ENCODE data around the gene TIMP3. TPM values are rescaled to one million over a fixed set of nuclear protein-coding genes. Genes with fewer than 3 reads are reported as not detected.
A peak's percentile ranks its signal among the peaks of the same experiment; 100 is the strongest.

The TIMP3 gene
- total RNA-seq, 1 experiment from 2014 or later: 12.3 TPM

GRCh38 chr22:32879550-32879949 lies 78.0 kb downstream of the TIMP3 start:
- H3K27ac Mint-ChIP-seq (ENCODE audit: unreplicated experiment): no peak overlapping the region
- CTCF ChIA-PET: no interaction called here
- BruUV-seq (replicated peaks): no TSS peak

GRCh38 chr22:32880061-32880460 lies 78.6 kb downstream of the TIMP3 start:
- Mint-ChIP-seq H3K27me3 (ENCODE audit: unreplicated experiment) (peaks cover 91% of the 10 kb centered on the region), H3K36me3 (ENCODE audit: insufficient read depth, unreplicated experiment) (no peaks in the 10 kb centered on the region), H3K27ac (ENCODE audit: unreplicated experiment) (no peak overlapping the region), H3K4me3 (ENCODE audit: low read depth, unreplicated experiment) (no peak overlapping the region), H3K9me3 (ENCODE audit: low read depth, unreplicated experiment) (no peaks in the 10 kb centered on the region), H3K4me1 (ENCODE audit: low read depth, unreplicated experiment) (no peaks in the 10 kb centered on the region)
- DNase-seq: no peak
- no TSS peak for BruUV-seq (replicated peaks)
- CTCF ChIA-PET: no interaction called here
- no peak for TF ChIP-seq CTCF (IDR thresholded peaks at IDR 0.05; ENCODE audit: unreplicated experiment)
- intact Hi-C loops (cut with micrococcal nuclease; ENCODE audit: unreplicated experiment): no loop called here

More at GRCh38 chr22:32879550-32879949, 78.0 kb downstream of the TIMP3 start:
- DNase-seq: no peak
- H3K4me3 Mint-ChIP-seq (ENCODE audit: low read depth, unreplicated experiment): no peak overlapping the region
- H3K36me3 Mint-ChIP-seq (ENCODE audit: insufficient read depth, unreplicated experiment): no peaks in the 10 kb centered on the region
- no peaks in the 10 kb centered on the region for H3K4me1 Mint-ChIP-seq (ENCODE audit: low read depth, unreplicated experiment)
- TF ChIP-seq CTCF (IDR thresholded peaks at IDR 0.05; ENCODE audit: unreplicated experiment): no peak
- no peaks in the 10 kb centered on the region for H3K9me3 Mint-ChIP-seq (ENCODE audit: low read depth, unreplicated experiment)
- peaks cover 97% of the 10 kb centered on the region for H3K27me3 Mint-ChIP-seq (ENCODE audit: unreplicated experiment)
- intact Hi-C loops (cut with micrococcal nuclease; ENCODE audit: unreplicated experiment): no loop called here

- no TSS peak for BruUV-seq (replicated peaks)
- no peak overlapping the region for H3K27ac Mint-ChIP-seq (ENCODE audit: unreplicated experiment)
- CTCF ChIA-PET: no interaction called here
- no peaks in the 10 kb centered on the region for H3K4me1 Mint-ChIP-seq (ENCODE audit: low read depth, unreplicated experiment)
- peaks cover 87% of the 10 kb centered on the region for H3K27me3 Mint-ChIP-seq (ENCODE audit: unreplicated experiment)
- H3K4me3 Mint-ChIP-seq (ENCODE audit: low read depth, unreplicated experiment): no peak overlapping the region
- TF ChIP-seq CTCF (IDR thresholded peaks at IDR 0.05; ENCODE audit: unreplicated experiment): no peak
- no peaks in the 10 kb centered on the region for H3K9me3 Mint-ChIP-seq (ENCODE audit: low read depth, unreplicated experiment)
- intact Hi-C loops (cut with micrococcal nuclease; ENCODE audit: unreplicated experiment): no loop called here
- H3K36me3 Mint-ChIP-seq (ENCODE audit: insufficient read depth, unreplicated experiment): no peaks in the 10 kb centered on the region
- DNase-seq: no peak
These were observed 79.0 kb downstream of the TIMP3 start for GRCh38 chr22:32880505-32880892.

GRCh38 chr22:32880893-32881596 lies 79.5 kb downstream of the TIMP3 start:
- Mint-ChIP-seq H3K4me1 (ENCODE audit: low read depth, unreplicated experiment) (no peaks in the 10 kb centered on the region), H3K4me3 (ENCODE audit: low read depth, unreplicated experiment) (no peak overlapping the region), H3K27me3 (ENCODE audit: unreplicated experiment) (peaks cover 87% of the 10 kb centered on the region), H3K27ac (ENCODE audit: unreplicated experiment) (no peak overlapping the region), H3K36me3 (ENCODE audit: insufficient read depth, unreplicated experiment) (no peaks in the 10 kb centered on the region), H3K9me3 (ENCODE audit: low read depth, unreplicated experiment) (no peaks in the 10 kb centered on the region)
- peak; percentile 2 for DNase-seq
- no TSS peak for BruUV-seq (replicated peaks)
- intact Hi-C loops (cut with micrococcal nuclease; ENCODE audit: unreplicated experiment): no loop called here
- CTCF ChIA-PET: interaction anchor here (0.7 kb wide), 1 partner anchor 202 kb away, joined by 4 read pairs; no protein-coding TSS in a partner anchor
- no peak for TF ChIP-seq CTCF (IDR thresholded peaks at IDR 0.05; ENCODE audit: unreplicated experiment)
